Measurements from ENCODE around the gene CCL13.

The CCL13 gene

GRCh38 chr17:34356194-34356593 is at the start of gene CCL13:
Gene CCL13, plus strand, starts transcription at chr17:34356480. Its CDS starts 47 bp downstream, at chr17:34356527.
- TF ChIP-seq ZNF274 (IDR thresholded peaks at IDR 0.05; ENCODE audit: low read depth, low read length) (no peak), SUZ12 (IDR thresholded peaks at IDR 0.05; ENCODE audit: extremely low read depth, insufficient read depth, insufficient read length) (no peak), YY1 (IDR thresholded peaks at IDR 0.05; ENCODE audit: insufficient read depth, insufficient read length) (no peak)
- Histone ChIP-seq H3K9me3 (ENCODE audit: insufficient read depth, low read length) (no peaks in the 10 kb centered on the region), H3K4me3 (ENCODE audit: insufficient read length, low read depth) (no peak within 1 kb of the TSS), H3K4me1 (ENCODE audit: insufficient read depth, insufficient read length) (no peaks in the 10 kb centered on the region), H3K36me3 (ENCODE audit: insufficient read depth, insufficient read length, low read length) (no peaks in the 10 kb centered on the region), H3K9ac (ENCODE audit: insufficient read length, low read depth) (no peak within 1 kb of the TSS), H3K27me3 (ENCODE audit: insufficient read depth, insufficient read length) (no peaks in the 10 kb centered on the region)
- no peak for DNase-seq (ENCODE audit: low read depth, low spot score)

- Histone ChIP-seq H3K9ac (ENCODE audit: insufficient read length, low read depth) (no peak overlapping the region), H3K36me3 (ENCODE audit: insufficient read depth, insufficient read length, low read length) (no peaks in the 10 kb centered on the region), H3K4me1 (ENCODE audit: insufficient read depth, insufficient read length) (peaks cover 2% of the 10 kb centered on the region), H3K27me3 (ENCODE audit: insufficient read depth, insufficient read length) (no peaks in the 10 kb centered on the region), H3K4me3 (ENCODE audit: insufficient read length, low read depth) (no peak overlapping the region), H3K9me3 (ENCODE audit: insufficient read depth, low read length) (no peaks in the 10 kb centered on the region)
- DNase-seq (ENCODE audit: low read depth, low spot score): no peak
- no peak for TF ChIP-seq ZNF274 (IDR thresholded peaks at IDR 0.05; ENCODE audit: low read depth, low read length)
- TF ChIP-seq SUZ12 (IDR thresholded peaks at IDR 0.05; ENCODE audit: extremely low read depth, insufficient read depth, insufficient read length): no peak
- TF ChIP-seq YY1 (IDR thresholded peaks at IDR 0.05; ENCODE audit: insufficient read depth, insufficient read length): no peak
Observed at GRCh38 chr17:34307110-34307509, 49.2 kb upstream of the CCL13 start.

GRCh38 chr17:34308371-34308770 is 47.9 kb upstream of the CCL13 start:
- Histone ChIP-seq H3K9ac (ENCODE audit: insufficient read length, low read depth) (no peak overlapping the region), H3K4me1 (ENCODE audit: insufficient read depth, insufficient read length) (peaks cover 2% of the 10 kb centered on the region), H3K27me3 (ENCODE audit: insufficient read depth, insufficient read length) (no peaks in the 10 kb centered on the region), H3K36me3 (ENCODE audit: insufficient read depth, insufficient read length, low read length) (no peaks in the 10 kb centered on the region), H3K9me3 (ENCODE audit: insufficient read depth, low read length) (no peaks in the 10 kb centered on the region), H3K4me3 (ENCODE audit: insufficient read length, low read depth) (no peak overlapping the region)
- no peak for DNase-seq (ENCODE audit: low read depth, low spot score)
- TF ChIP-seq ZNF274 (IDR thresholded peaks at IDR 0.05; ENCODE audit: low read depth, low read length) (no peak), YY1 (IDR thresholded peaks at IDR 0.05; ENCODE audit: insufficient read depth, insufficient read length) (no peak), SUZ12 (IDR thresholded peaks at IDR 0.05; ENCODE audit: extremely low read depth, insufficient read depth, insufficient read length) (no peak)

GRCh38 chr17:34311291-34311690 is 45.0 kb upstream of the CCL13 start:
- no peaks in the 10 kb centered on the region for H3K27me3 ChIP-seq (ENCODE audit: insufficient read depth, insufficient read length)
- no peak overlapping the region for H3K9ac ChIP-seq (ENCODE audit: insufficient read length, low read depth)
- DNase-seq (ENCODE audit: low read depth, low spot score): no peak
- peaks cover under 1% of the 10 kb centered on the region for H3K4me1 ChIP-seq (ENCODE audit: insufficient read depth, insufficient read length)
- TF ChIP-seq ZNF274 (IDR thresholded peaks at IDR 0.05; ENCODE audit: low read depth, low read length): no peak
- TF ChIP-seq SUZ12 (IDR thresholded peaks at IDR 0.05; ENCODE audit: extremely low read depth, insufficient read depth, insufficient read length): no peak
- TF ChIP-seq YY1 (IDR thresholded peaks at IDR 0.05; ENCODE audit: insufficient read depth, insufficient read length): no peak
- no peaks in the 10 kb centered on the region for H3K36me3 ChIP-seq (ENCODE audit: insufficient read depth, insufficient read length, low read length)
- H3K9me3 ChIP-seq (ENCODE audit: insufficient read depth, low read length): no peaks in the 10 kb centered on the region
- H3K4me3 ChIP-seq (ENCODE audit: insufficient read length, low read depth): no peak overlapping the region

GRCh38 chr17:34312080-34312479 is 44.2 kb upstream of the CCL13 start:
- Histone ChIP-seq H3K4me1 (ENCODE audit: insufficient read depth, insufficient read length) (no peaks in the 10 kb centered on the region), H3K4me3 (ENCODE audit: insufficient read length, low read depth) (no peak overlapping the region), H3K36me3 (ENCODE audit: insufficient read depth, insufficient read length, low read length) (no peaks in the 10 kb centered on the region), H3K27me3 (ENCODE audit: insufficient read depth, insufficient read length) (no peaks in the 10 kb centered on the region), H3K9me3 (ENCODE audit: insufficient read depth, low read length) (no peaks in the 10 kb centered on the region), H3K9ac (ENCODE audit: insufficient read length, low read depth) (no peak overlapping the region)
- TF ChIP-seq YY1 (IDR thresholded peaks at IDR 0.05; ENCODE audit: insufficient read depth, insufficient read length) (no peak), SUZ12 (IDR thresholded peaks at IDR 0.05; ENCODE audit: extremely low read depth, insufficient read depth, insufficient read length) (no peak)
- DNase-seq (ENCODE audit: low read depth, low spot score): no peak

- H3K27me3 ChIP-seq (ENCODE audit: insufficient read depth, insufficient read length): no peaks in the 10 kb centered on the region
Observed at GRCh38 chr17:34313164-34313563, 43.1 kb upstream of the CCL13 start.

GRCh38 chr17:34314279-34314678 is 42.0 kb upstream of the CCL13 start:
- TF ChIP-seq YY1 (IDR thresholded peaks at IDR 0.05; ENCODE audit: insufficient read depth, insufficient read length): no peak
- H3K36me3 ChIP-seq (ENCODE audit: insufficient read depth, insufficient read length, low read length): no peaks in the 10 kb centered on the region
- H3K9ac ChIP-seq (ENCODE audit: insufficient read length, low read depth): no peak overlapping the region
- H3K4me3 ChIP-seq (ENCODE audit: insufficient read length, low read depth): no peak overlapping the region
- H3K27me3 ChIP-seq (ENCODE audit: insufficient read depth, insufficient read length): no peaks in the 10 kb centered on the region
- no peaks in the 10 kb centered on the region for H3K4me1 ChIP-seq (ENCODE audit: insufficient read depth, insufficient read length)
- no peaks in the 10 kb centered on the region for H3K9me3 ChIP-seq (ENCODE audit: insufficient read depth, low read length)
- DNase-seq (ENCODE audit: low read depth, low spot score): no peak

More at GRCh38 chr17:34313164-34313563, 43.1 kb upstream of the CCL13 start:
- Histone ChIP-seq H3K4me3 (ENCODE audit: insufficient read length, low read depth) (no peak overlapping the region), H3K9ac (ENCODE audit: insufficient read length, low read depth) (no peak overlapping the region), H3K9me3 (ENCODE audit: insufficient read depth, low read length) (no peaks in the 10 kb centered on the region), H3K36me3 (ENCODE audit: insufficient read depth, insufficient read length, low read length) (no peaks in the 10 kb centered on the region), H3K4me1 (ENCODE audit: insufficient read depth, insufficient read length) (no peaks in the 10 kb centered on the region)
- DNase-seq (ENCODE audit: low read depth, low spot score): no peak
- no peak for TF ChIP-seq YY1 (IDR thresholded peaks at IDR 0.05; ENCODE audit: insufficient read depth, insufficient read length)
- TF ChIP-seq ZNF274 (IDR thresholded peaks at IDR 0.05; ENCODE audit: low read depth, low read length): no peak
- TF ChIP-seq SUZ12 (IDR thresholded peaks at IDR 0.05; ENCODE audit: extremely low read depth, insufficient read depth, insufficient read length): no peak

GRCh38 chr17:34318474-34318873 is 37.8 kb upstream of the CCL13 start:
- Histone ChIP-seq H3K9ac (ENCODE audit: insufficient read length, low read depth) (no peak overlapping the region), H3K4me3 (ENCODE audit: insufficient read length, low read depth) (no peak overlapping the region), H3K27me3 (ENCODE audit: insufficient read depth, insufficient read length) (no peaks in the 10 kb centered on the region), H3K9me3 (ENCODE audit: insufficient read depth, low read length) (no peaks in the 10 kb centered on the region), H3K4me1 (ENCODE audit: insufficient read depth, insufficient read length) (no peaks in the 10 kb centered on the region), H3K36me3 (ENCODE audit: insufficient read depth, insufficient read length, low read length) (no peaks in the 10 kb centered on the region)
- TF ChIP-seq YY1 (IDR thresholded peaks at IDR 0.05; ENCODE audit: insufficient read depth, insufficient read length) (no peak), ZNF274 (IDR thresholded peaks at IDR 0.05; ENCODE audit: low read depth, low read length) (no peak), SUZ12 (IDR thresholded peaks at IDR 0.05; ENCODE audit: extremely low read depth, insufficient read depth, insufficient read length) (no peak)
- no peak for DNase-seq (ENCODE audit: low read depth, low spot score)

Data from NT2/D1 (cell line).